MM.1S (cell line): ENCODE measurements around the gene TMEM154.

ENCODE experiments used
- EZH2phosphoT487 ChIP-seq: fragments of 300-600 bp; sonication (generic); IDR thresholded peaks from 2 replicates; pipeline ENCODE4 v1.6.1; 2018; ENCODE audit warnings: antibody characterized with exemption, low read length
- TF ChIP-seq, protein P1 (sequence below): fragments of 300-600 bp; sonication (generic); IDR thresholded peaks from 2 replicates; pipeline ENCODE4 v1.5.1; 2016; ENCODE audit warnings: antibody characterized with exemption, low read length, mixed read lengths

DNA sequence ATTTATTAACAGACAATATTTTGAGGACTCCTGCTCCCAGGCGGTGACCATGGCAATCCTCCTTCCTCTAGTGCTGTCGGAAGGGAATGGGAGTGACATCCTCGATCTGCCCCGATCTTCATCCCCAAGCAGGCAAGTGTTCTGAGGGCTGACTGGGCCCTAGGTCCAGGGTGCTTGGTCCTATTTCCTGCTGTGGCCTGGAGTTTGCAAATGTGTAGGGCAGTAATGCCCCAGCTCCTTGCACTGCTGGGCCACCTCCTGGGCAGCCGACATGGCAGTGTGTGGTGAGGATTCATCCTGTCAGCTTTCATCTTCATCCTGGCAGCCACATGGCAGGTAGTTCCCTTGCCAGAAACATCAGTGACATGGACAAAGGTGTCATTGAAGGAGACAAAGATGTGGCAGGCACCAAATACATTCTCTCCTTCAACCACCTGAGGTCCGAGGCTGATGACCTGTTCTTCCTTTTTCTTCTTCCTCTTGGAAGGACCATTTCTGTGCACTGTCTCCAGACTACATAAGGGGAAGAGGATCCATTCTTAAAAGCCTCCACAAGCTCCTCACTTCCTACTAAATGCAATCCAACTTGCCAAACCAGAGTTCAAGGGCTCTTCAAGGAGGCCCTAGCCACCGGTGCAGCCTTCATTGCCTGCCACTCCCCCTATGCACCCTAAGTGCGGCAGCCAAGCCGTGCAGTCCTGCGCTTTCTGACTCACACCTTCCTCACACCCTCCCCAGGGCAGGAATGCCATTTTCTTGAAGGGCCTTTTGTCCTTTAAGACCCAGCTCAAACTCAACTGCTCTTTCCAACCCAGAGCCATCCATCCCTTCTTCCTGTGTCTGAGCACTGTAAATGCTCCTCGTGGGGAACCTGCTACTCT is 65.7 kb downstream of the TMEM154 start:
- TF ChIP-seq, protein P1, sequence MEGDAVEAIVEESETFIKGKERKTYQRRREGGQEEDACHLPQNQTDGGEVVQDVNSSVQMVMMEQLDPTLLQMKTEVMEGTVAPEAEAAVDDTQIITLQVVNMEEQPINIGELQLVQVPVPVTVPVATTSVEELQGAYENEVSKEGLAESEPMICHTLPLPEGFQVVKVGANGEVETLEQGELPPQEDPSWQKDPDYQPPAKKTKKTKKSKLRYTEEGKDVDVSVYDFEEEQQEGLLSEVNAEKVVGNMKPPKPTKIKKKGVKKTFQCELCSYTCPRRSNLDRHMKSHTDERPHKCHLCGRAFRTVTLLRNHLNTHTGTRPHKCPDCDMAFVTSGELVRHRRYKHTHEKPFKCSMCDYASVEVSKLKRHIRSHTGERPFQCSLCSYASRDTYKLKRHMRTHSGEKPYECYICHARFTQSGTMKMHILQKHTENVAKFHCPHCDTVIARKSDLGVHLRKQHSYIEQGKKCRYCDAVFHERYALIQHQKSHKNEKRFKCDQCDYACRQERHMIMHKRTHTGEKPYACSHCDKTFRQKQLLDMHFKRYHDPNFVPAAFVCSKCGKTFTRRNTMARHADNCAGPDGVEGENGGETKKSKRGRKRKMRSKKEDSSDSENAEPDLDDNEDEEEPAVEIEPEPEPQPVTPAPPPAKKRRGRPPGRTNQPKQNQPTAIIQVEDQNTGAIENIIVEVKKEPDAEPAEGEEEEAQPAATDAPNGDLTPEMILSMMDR: no peak
- no peak for TF ChIP-seq EZH2phosphoT487
